Aorta (tissue), 5 donors: ENCODE results near the gene TIAM1. TPM values are rescaled to one million over a fixed set of nuclear protein-coding genes. Genes with fewer than 3 reads are reported as not detected.

ENCODE experiments used
- ATAC-seq: fragments of 200-7000 bp; cut with Tn5 transposase; one replicate; pipeline ENCODE4 v1.9.1; 2022; ENCODE audit warnings: moderate library complexity; ENCODE audit not compliant: low FRiP score
- DNase-seq, 2 donors: peaks; one replicate each; pipeline ENCODE4 v3.0.0-alpha.2; 2020
- H3K27ac ChIP-seq, 2 donors: one replicate each; pipeline ENCODE4 v1.5.1; 2013; ENCODE audit warnings: low read length in 2 of 2, mild to moderate bottlenecking in 2 of 2, moderate library complexity in 2 of 2, control low read depth in 1 of 2, inconsistent platforms in 1 of 2, low read depth in 1 of 2
- H3K27me3 ChIP-seq, 2 donors: one replicate each; pipeline ENCODE4 v1.6.1; 2013; ENCODE audit warnings: control low read depth in 1 of 2, low read length in 1 of 2, mild to moderate bottlenecking in 1 of 2, moderate library complexity in 1 of 2; ENCODE audit not compliant: insufficient read depth in 2 of 2, control insufficient read depth in 1 of 2
- H3K36me3 ChIP-seq, 2 donors: one replicate each; pipeline ENCODE4 v1.6.1; 2013; ENCODE audit warnings: control low read depth in 1 of 2, low read length in 1 of 2, mild to moderate bottlenecking in 1 of 2; ENCODE audit not compliant: insufficient read depth in 2 of 2, control insufficient read depth in 1 of 2
- H3K4me1 ChIP-seq, 2 donors: one replicate each; pipeline ENCODE4 v1.6.1; 2013; ENCODE audit warnings: low read length in 2 of 2, control low read depth in 1 of 2, mild to moderate bottlenecking in 1 of 2, moderate library complexity in 1 of 2; ENCODE audit not compliant: insufficient read depth in 2 of 2, control insufficient read depth in 1 of 2
- H3K4me3 ChIP-seq, 2 donors: one replicate each; pipeline ENCODE4 v1.5.1; 2013; ENCODE audit warnings: low read length in 2 of 2, control low read depth in 1 of 2, mild to moderate bottlenecking in 1 of 2
- H3K9me3 ChIP-seq: one replicate; pipeline ENCODE4 v1.6.1; 2013; ENCODE audit warnings: mild to moderate bottlenecking, low read length; ENCODE audit not compliant: control insufficient read depth
- WGBS, 2 donors: extraction: QIAGEN DNeasy Blood & Tissue Kit; methylation state at CpG; one replicate each; pipeline ENCODE4 v1.1.7; 2013; 5-methylcytosine and 5-hydroxymethylcytosine counted together
- intact Hi-C, 2 donors: fragments of 100-400 bp; cut with DNase I; formaldehyde crosslinking; loops; one replicate each; pipeline versions ENCODE4 v1.14.2 to v1.15.0; 2022
- polyA plus RNA-seq, 2 donors: library from polyadenylated mRNA; stranded (reverse); fragments of 200-250 nt; gene quantifications; one replicate each; pipeline ENCODE4 v1.2.3, GENCODE V29; 2013
- total RNA-seq, 2 donors: library from RNA; stranded (reverse); fragmentation: NEBNext Ultra II Directional; extraction: Animal tissue kit (Norgen Biotek cat#: 25700); gene quantifications; one replicate each; pipeline ENCODE4 v1.2.1, GENCODE V29; 2021
- donor health status: healthy with polysubstance abuse.
- donor health status: Bipolar disorder and iron deficiency.
- donor health status: DM: no; HTN: no; CAD: no.
- donor health status: DM: no; HTN: no; CAD: no.
- donor health status: DM: yes; HTN: yes; CAD: no.

TIAM1 gene
- total and polyA plus RNA-seq, 4 donors = 0.50 to 15.8 (median 12.9) TPM; not detected in 1

DNA sequence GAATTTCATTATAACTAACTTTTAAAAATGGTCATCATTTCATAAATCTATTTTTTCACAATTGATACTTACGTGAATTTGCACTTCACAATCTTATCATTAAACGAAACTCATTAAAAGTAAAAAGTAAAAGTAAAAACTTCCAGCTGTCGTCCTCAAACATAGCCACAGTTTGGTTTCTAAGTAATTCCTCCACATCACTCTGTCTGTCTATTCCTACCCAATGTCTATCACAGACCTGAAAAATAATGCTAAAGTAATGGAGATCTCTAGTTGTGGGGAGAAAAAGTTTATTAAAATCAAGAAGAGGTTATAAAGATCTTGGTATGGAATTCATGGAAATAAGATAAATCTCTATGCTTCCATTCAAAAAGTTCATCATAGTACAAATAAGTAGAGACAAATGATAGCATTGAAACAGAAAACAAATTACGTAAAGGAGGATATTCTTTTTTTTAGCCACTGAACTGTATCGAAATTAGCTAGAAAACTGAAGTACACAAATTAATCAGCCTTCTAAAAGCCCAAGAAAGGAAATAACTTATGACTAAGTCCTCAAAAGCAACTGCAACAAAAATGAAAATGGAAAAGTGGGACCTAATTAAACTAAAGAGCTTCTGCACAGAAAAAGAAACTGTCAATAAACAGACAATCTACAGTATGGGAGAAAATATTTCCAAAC lies 148.6 kb downstream of the TIAM1 start:
- H3K36me3 ChIP-seq = no peaks in the 10 kb centered on the region
- intact Hi-C loops = loop anchor here in 1 of 2 donors (10.0 kb wide), 3 partner anchors 51 to 409 kb away; no protein-coding TSS in a partner anchor
- H3K27me3 ChIP-seq = no peaks in the 10 kb centered on the region
- 56 to 66% methylated on average over 5 of the region's 5 CpGs for WGBS, 2 donors
- DNase-seq (no peak), ATAC-seq (no peak)
- H3K4me3 ChIP-seq = no peak overlapping the region
- no peaks in the 10 kb centered on the region for H3K4me1 ChIP-seq
- H3K27ac ChIP-seq = no peak overlapping the region
- no peaks in the 10 kb centered on the region for H3K9me3 ChIP-seq

DNA sequence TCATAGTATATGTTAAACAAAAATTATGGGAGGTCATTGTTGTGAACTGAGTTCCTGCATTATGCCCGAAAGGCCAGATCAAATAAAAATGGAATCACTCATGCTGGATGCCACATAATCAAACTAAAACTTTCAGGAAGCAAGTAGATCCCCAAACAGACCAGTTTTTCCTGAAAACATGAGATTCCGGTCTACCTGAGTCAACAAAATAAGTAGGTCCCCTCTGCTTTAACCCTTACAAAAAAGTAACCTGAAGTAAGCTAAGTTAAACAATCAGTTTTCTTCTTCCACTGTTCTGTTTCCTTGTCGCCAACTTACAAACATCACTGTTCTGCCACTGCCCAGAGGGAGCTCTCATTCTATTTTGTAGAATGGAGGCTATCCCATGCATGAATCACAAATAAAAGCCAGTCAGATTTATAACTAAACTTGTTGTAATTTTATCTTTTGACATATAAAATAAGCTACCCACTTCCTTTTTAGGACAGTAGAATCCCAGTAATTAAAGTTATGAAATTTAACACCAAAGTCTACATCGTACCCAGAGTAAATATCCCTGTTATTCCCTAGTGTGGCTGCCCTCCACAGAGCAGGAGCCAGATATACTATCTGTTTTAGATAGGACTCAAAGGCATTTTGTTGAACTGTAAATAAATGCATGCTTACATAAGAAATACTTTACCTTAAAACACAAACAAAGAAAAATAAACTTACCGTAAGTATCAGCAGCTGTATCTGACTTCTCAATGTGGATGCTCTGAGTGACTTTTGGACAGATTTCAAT lies 149.4 kb downstream of the TIAM1 start:
- Histone ChIP-seq H3K36me3 (no peaks in the 10 kb centered on the region), H3K27me3 (no peaks in the 10 kb centered on the region), H3K4me1 (no peaks in the 10 kb centered on the region), H3K9me3 (no peaks in the 10 kb centered on the region), H3K4me3 (no peak overlapping the region), H3K27ac (no peak overlapping the region)
- ATAC-seq (no peak), DNase-seq (no peak)
- intact Hi-C loops = loop anchor here in 1 of 2 donors (10.0 kb wide), 3 partner anchors 50 to 410 kb away; no protein-coding TSS in a partner anchor
- 55 to 59% methylated on average over 5 of the region's 5 CpGs for WGBS, 2 donors

DNA sequence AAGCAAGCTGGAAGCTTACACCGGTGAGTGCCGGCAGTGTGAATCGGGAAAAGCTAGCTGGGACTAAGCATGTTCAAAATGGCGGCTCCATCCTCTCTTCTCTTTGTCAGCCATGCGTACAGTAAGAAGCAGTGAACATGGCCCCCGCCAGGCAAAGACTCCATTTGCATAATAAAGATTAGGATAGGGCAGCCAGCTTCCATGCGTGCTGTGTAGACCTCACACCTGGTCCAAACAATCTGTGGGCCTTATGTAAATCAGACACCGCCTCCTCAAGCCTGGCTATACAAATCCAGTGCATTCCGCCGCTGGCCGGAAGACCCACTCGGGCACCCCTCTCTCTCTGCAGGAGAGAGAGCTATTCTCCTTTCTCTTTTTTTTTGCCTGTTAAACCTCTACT lies 150.3 kb downstream of the TIAM1 start:
- Histone ChIP-seq H3K9me3 (no peaks in the 10 kb centered on the region), H3K27ac (no peak overlapping the region), H3K4me1 (no peaks in the 10 kb centered on the region), H3K36me3 (no peaks in the 10 kb centered on the region), H3K4me3 (no peak overlapping the region), H3K27me3 (no peaks in the 10 kb centered on the region)
- WGBS, 2 donors = 95 to 98% methylated on average over 12 of the region's 12 CpGs
- intact Hi-C loops = loop anchor here in 1 of 2 donors (10.0 kb wide), 3 partner anchors 49 to 411 kb away; no protein-coding TSS in a partner anchor
- DNase-seq (no peak), ATAC-seq (no peak)

DNA sequence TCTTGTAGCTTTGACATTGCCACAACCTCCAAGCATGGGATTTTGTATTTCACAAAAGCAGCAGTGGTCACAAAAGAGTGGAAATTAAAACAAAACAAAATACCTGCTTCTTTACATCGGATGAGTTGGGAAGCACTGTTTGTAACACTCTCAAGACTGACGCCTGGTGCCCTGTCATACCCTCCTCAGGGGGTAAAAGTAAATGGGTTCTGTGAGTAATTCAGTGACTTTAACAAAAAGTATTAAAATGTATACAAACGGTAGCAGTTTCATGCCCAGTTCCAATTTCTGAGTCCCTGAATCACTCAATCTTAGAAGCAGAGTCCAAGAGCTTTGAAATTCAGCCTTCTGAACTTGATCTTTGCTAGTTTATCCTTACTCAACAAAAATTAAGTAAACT lies 152.5 kb downstream of the TIAM1 start:
- 86 to 90% methylated on average over 3 of the region's 3 CpGs for WGBS, 2 donors

DNA sequence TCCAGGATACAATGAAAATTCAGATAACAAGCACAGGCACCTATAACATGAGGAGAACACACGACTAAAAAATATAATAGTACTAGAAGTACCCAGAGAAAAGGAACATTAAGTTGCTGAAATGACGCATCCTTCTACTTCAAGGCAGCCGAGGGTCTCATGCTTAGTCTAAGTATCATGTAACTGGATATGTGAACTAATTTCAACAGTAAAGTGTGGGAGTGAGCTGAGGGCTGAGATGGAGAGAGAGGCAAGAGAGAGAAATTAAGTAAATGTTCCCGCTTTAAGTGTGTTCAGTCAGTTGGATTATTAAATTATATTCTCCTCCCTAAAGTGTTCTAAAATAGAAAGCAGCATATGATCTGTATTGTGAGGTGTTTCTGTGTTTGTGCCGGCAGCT lies 153.5 kb downstream of the TIAM1 start:
- ATAC-seq = no peak
- 71 to 77% methylated on average over 5 of the region's 5 CpGs for whole genome bisulfite sequencing, 2 donors
- H3K4me3 ChIP-seq = no peak overlapping the region
- no peak overlapping the region for H3K27ac ChIP-seq
- H3K4me1 ChIP-seq = no peaks in the 10 kb centered on the region
- H3K36me3 ChIP-seq = no peaks in the 10 kb centered on the region
- intact Hi-C loops = loop anchor here in 1 of 2 donors (10.0 kb wide), 3 partner anchors 46 to 414 kb away; no protein-coding TSS in a partner anchor
- DNase-seq = no peak
- H3K9me3 ChIP-seq = no peaks in the 10 kb centered on the region
- no peaks in the 10 kb centered on the region for H3K27me3 ChIP-seq

More for the DNA sequence above, 152.5 kb downstream of the TIAM1 start:
- Histone ChIP-seq H3K9me3 (no peaks in the 10 kb centered on the region), H3K36me3 (no peaks in the 10 kb centered on the region), H3K4me1 (no peaks in the 10 kb centered on the region), H3K27me3 (no peaks in the 10 kb centered on the region), H3K27ac (no peak overlapping the region), H3K4me3 (no peak overlapping the region)
- ATAC-seq (no peak), DNase-seq (no peak)
- intact Hi-C loops = loop anchor here in 1 of 2 donors (10.0 kb wide), 3 partner anchors 47 to 413 kb away; no protein-coding TSS in a partner anchor

DNA sequence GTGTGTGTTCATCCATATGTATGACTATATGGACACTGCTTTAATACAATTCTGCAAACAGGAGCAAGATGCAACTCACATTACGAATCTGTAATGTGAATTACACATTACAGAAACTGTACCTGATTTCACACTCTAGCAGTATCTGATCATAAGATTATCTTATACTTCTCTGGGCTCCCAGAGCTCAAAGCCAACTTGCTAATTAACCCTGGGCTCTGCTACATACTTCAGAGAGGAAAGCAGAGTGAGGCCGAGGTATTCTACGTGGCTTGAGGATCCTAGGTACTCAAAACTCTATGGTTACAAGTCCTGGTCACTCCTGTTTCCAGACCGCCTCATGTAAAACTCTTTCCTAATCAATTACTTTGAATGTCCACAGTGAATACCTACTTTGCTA lies 156.6 kb downstream of the TIAM1 start:
- Histone ChIP-seq H3K27me3 (no peaks in the 10 kb centered on the region), H3K4me3 (no peak overlapping the region), H3K4me1 (no peaks in the 10 kb centered on the region), H3K9me3 (no peaks in the 10 kb centered on the region), H3K27ac (no peak overlapping the region), H3K36me3 (no peaks in the 10 kb centered on the region)
- intact Hi-C loops = no loop called here
- DNase-seq (no peak), ATAC-seq (no peak)
- WGBS, 2 donors = 83 to 85% methylated on average over 4 of the region's 4 CpGs

DNA sequence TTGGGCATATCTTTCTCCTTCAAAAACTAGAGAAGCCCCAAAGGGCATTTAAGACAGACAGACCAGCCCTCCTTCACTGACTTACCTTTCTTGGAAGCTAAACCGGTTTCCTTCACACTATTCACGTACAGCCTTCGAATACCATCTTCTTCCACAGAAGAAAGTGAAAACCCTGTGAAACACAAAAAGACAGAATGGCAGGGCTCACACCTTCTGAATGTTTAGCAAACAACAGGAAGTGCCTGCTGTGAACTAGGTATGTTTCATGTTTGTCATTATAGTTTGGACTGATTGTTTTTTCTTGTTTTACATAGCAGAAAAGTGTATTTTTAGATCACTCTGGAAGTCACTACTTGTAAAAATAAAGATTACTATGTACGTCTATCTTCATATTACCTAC lies 157.1 kb downstream of the TIAM1 start:
- Histone ChIP-seq H3K27me3 (no peaks in the 10 kb centered on the region), H3K4me3 (no peak overlapping the region), H3K27ac (no peak overlapping the region), H3K36me3 (no peaks in the 10 kb centered on the region), H3K9me3 (no peaks in the 10 kb centered on the region), H3K4me1 (no peaks in the 10 kb centered on the region)
- ATAC-seq (no peak), DNase-seq (no peak)
- intact Hi-C loops = no loop called here
- WGBS, 2 donors = 70% methylated on average over 4 of the region's 4 CpGs

DNA sequence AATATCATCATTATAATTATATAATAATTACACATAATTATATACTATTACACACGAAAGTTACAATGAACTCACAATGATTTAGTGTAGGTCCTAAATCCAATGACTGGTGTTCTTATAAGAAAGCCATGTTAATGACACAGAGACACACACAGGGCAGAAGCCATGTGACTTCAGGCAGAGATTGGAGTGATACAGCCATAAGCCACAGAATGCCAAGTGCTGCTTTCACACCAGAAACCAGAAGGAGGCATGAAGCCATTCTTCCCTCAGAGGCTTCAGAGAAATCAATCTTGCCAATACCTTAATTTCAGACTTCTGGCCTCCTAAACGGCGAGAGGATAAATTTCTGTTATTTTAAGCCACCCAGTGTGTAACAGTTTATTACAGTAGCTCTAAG lies 158.4 kb downstream of the TIAM1 start:
- no peak for ATAC-seq

More for the DNA sequence above, 158.4 kb downstream of the TIAM1 start:
- H3K9me3 ChIP-seq = no peaks in the 10 kb centered on the region
- no peaks in the 10 kb centered on the region for H3K4me1 ChIP-seq
- no peaks in the 10 kb centered on the region for H3K27me3 ChIP-seq
- 69 to 74% methylated on average over 3 of the region's 3 CpGs for WGBS, 2 donors
- H3K27ac ChIP-seq = no peak overlapping the region
- no peaks in the 10 kb centered on the region for H3K36me3 ChIP-seq
- intact Hi-C loops = no loop called here
- DNase-seq = no peak
- no peak overlapping the region for H3K4me3 ChIP-seq
